UCSD-AML1 (cell line): ENCODE measurements around the gene ELP2.

ENCODE experiments used
- DNase-seq: peaks from one replicate; lab custom pipeline; 2025; ENCODE audit not compliant: unreplicated experiment; lab: John Stamatoyannopoulos, UW

ELP2 gene

GRCh38 chr18:36124841-36125240 is 4.9 kb upstream of the ELP2 start:
- no peak for DNase-seq

- DNase-seq: no peak
Measured at GRCh38 chr18:36126668-36127067, 3.0 kb upstream of the ELP2 start.

GRCh38 chr18:36127836-36128529 is 1.7 kb upstream of the ELP2 start:
- no peak for DNase-seq

- DNase-seq: no peak
Measured at GRCh38 chr18:36128530-36128870, 1.2 kb upstream of the ELP2 start.

- no peak for DNase-seq
Measured at GRCh38 chr18:36128907-36129299, 796 bp upstream of the ELP2 start.

- no peak for DNase-seq
Measured at GRCh38 chr18:36130039-36130831, 536 bp downstream of the ELP2 start.

GRCh38 chr18:36130883-36131653 is 1.4 kb downstream of the ELP2 start:
- no peak for DNase-seq

- no peak for DNase-seq
Measured at GRCh38 chr18:36131692-36132483, 2.2 kb downstream of the ELP2 start.

GRCh38 chr18:36132756-36133155 is 3.1 kb downstream of the ELP2 start:
- DNase-seq: no peak

- no peak for DNase-seq
Measured at GRCh38 chr18:36135264-36135663, 5.6 kb downstream of the ELP2 start.

- no peak for DNase-seq
Measured at GRCh38 chr18:36139245-36139644, 9.5 kb downstream of the ELP2 start.

GRCh38 chr18:36141576-36141975 is 11.9 kb downstream of the ELP2 start:
- no peak for DNase-seq

- DNase-seq: no peak
Measured at GRCh38 chr18:36142751-36143150, 13.1 kb downstream of the ELP2 start.

GRCh38 chr18:36143391-36143790 is 13.7 kb downstream of the ELP2 start:
- DNase-seq: no peak

GRCh38 chr18:36149514-36150289 is 20.0 kb downstream of the ELP2 start:
- no peak for DNase-seq

GRCh38 chr18:36152781-36153180 is 23.1 kb downstream of the ELP2 start:
- no peak for DNase-seq

GRCh38 chr18:36153203-36153602 is 23.5 kb downstream of the ELP2 start:
- no peak for DNase-seq

GRCh38 chr18:36153771-36154170 is 24.1 kb downstream of the ELP2 start:
- no peak for DNase-seq

- no peak for DNase-seq
Measured at GRCh38 chr18:36155851-36156757, 26.4 kb downstream of the ELP2 start.
